Mesodermal cell (in vitro differentiated cells): ENCODE data around the gene FKBP8.
"Not testable (repeated sequence)": the region's sequence is repeated elsewhere in the genome, so short reads cannot be mapped to it uniquely, and the experiment has no call there.

Source experiments
- H3K27ac ChIP-seq: 2 replicates; pipeline ENCODE4 v1.7.0; 2013; ENCODE audit warnings: mild to moderate bottlenecking, low read depth, low read length, moderate library complexity; ENCODE audit not compliant: severe bottlenecking
- H3K36me3 ChIP-seq: 2 replicates; pipeline ENCODE4 v1.7.1; 2013; ENCODE audit warnings: mild to moderate bottlenecking, low read length, moderate library complexity; ENCODE audit not compliant: control insufficient read depth, insufficient read depth
- H3K4me1 ChIP-seq: one replicate; pipeline ENCODE4 v1.7.1; 2013; ENCODE audit warnings: mild to moderate bottlenecking, low read length; ENCODE audit not compliant: insufficient read depth, control insufficient read depth, poor library complexity, severe bottlenecking
- H3K4me3 ChIP-seq: 2 replicates; pipeline ENCODE4 v1.7.0; 2013; ENCODE audit warnings: low read length, control low read depth, mild to moderate bottlenecking; ENCODE audit not compliant: insufficient read depth, poor library complexity, severe bottlenecking; ENCODE audit errors: extremely low read depth
- H3K9me3 ChIP-seq: 2 replicates; pipeline ENCODE4 v1.7.1; 2013; ENCODE audit warnings: mild to moderate bottlenecking, low read length, moderate library complexity; ENCODE audit not compliant: control insufficient read depth
- WGBS, 2 experiments: methylation state at CpG; one replicate each; pipeline ENCODE4 v1.1.5; 2013; ENCODE audit warnings: missing lambda C conversion rate in 2 of 2; ENCODE audit not compliant: insufficient coverage in 2 of 2; 5-methylcytosine and 5-hydroxymethylcytosine counted together

Gene FKBP8

GRCh38 chr19:18557411-18558201 lies 14.2 kb upstream of the FKBP8 start, which contains the start of gene KXD1:
TSS of gene KXD1 (plus strand) at chr19:18557870. CDS start at chr19:18562057, 4,187 bp downstream.
- no peaks in the 10 kb centered on the region for H3K9me3 ChIP-seq
- peaks cover 12% of the 10 kb centered on the region for H3K36me3 ChIP-seq
- H3K4me3 ChIP-seq, result peak within 1 kb of the TSS; percentile 71
- peaks cover 3% of the 10 kb centered on the region for H3K4me1 ChIP-seq
- WGBS, 2 experiments, result 0 to 1% methylated on average over 36 to 47 of the region's 58 CpGs
- peak within 1 kb of the TSS; percentile 10 for H3K27ac ChIP-seq

- 86 to 88% methylated on average over 5 of the region's 6 CpGs for WGBS, 2 experiments
- Histone ChIP-seq H3K4me3 (no peak overlapping the region), H3K4me1 (no peaks in the 10 kb centered on the region), H3K9me3 (no peaks in the 10 kb centered on the region), H3K27ac (no peak overlapping the region), H3K36me3 (no peaks in the 10 kb centered on the region)
Measured at GRCh38 chr19:18551631-18552030, 8.3 kb upstream of the FKBP8 start.

GRCh38 chr19:18543814-18544475 lies 572 bp upstream of the FKBP8 start:
- peaks cover 7% of the 10 kb centered on the region for H3K4me1 ChIP-seq
- peak overlapping the region; percentile 31 for H3K4me3 ChIP-seq
- 9 to 14% methylated on average over 6 of the region's 12 CpGs for WGBS, 2 experiments
- H3K36me3 ChIP-seq, result peaks cover 29% of the 10 kb centered on the region
- H3K27ac ChIP-seq, result no peak overlapping the region
- H3K9me3 ChIP-seq, result no peaks in the 10 kb centered on the region

- Histone ChIP-seq H3K36me3 (peaks cover 43% of the 10 kb centered on the region), H3K4me1 (peaks cover 7% of the 10 kb centered on the region), H3K9me3 (no peaks in the 10 kb centered on the region), H3K4me3 (peak overlapping the region; percentile 60), H3K27ac (no peak overlapping the region)
- 51 to 76% methylated on average over 5 to 8 of the region's 11 CpGs for WGBS, 2 experiments
Measured at GRCh38 chr19:18541992-18542940, 1.1 kb downstream of the FKBP8 start.

- Histone ChIP-seq H3K27ac (no peak overlapping the region), H3K4me1 (peaks cover 7% of the 10 kb centered on the region), H3K4me3 (no peak overlapping the region), H3K9me3 (no peaks in the 10 kb centered on the region), H3K36me3 (peaks cover 51% of the 10 kb centered on the region)
- WGBS, 2 experiments, result 96 to 97% methylated on average over 10 to 15 of the region's 21 CpGs
Measured at GRCh38 chr19:18541258-18541991, 1.9 kb downstream of the FKBP8 start.

- peaks cover 63% of the 10 kb centered on the region for H3K36me3 ChIP-seq
- not testable (repeated sequence) for H3K4me3 ChIP-seq
- 82% methylated on average over 1 of the region's 1 CpG; no CpG with 5 or more reads in 1 of the 2 experiments for WGBS, 2 experiments
Measured at GRCh38 chr19:18540200-18540599, 3.2 kb downstream of the FKBP8 start.

GRCh38 chr19:18539372-18539771 lies 4.0 kb downstream of the FKBP8 start:
- peaks cover 66% of the 10 kb centered on the region for H3K36me3 ChIP-seq
- H3K27ac ChIP-seq, result no peak overlapping the region
- peaks cover 7% of the 10 kb centered on the region for H3K4me1 ChIP-seq
- no peak overlapping the region for H3K4me3 ChIP-seq
- 98% methylated on average over 19 of the region's 19 CpGs for WGBS, 2 experiments
- no peaks in the 10 kb centered on the region for H3K9me3 ChIP-seq

More at GRCh38 chr19:18540200-18540599, 3.2 kb downstream of the FKBP8 start:
- H3K4me1 ChIP-seq, H3K9me3 ChIP-seq, H3K27ac ChIP-seq: not testable (repeated sequence)

GRCh38 chr19:18538115-18538514 lies 5.3 kb downstream of the FKBP8 start:
- H3K4me3 ChIP-seq, result no peak overlapping the region
- H3K9me3 ChIP-seq, result no peaks in the 10 kb centered on the region
- 93 to 96% methylated on average over 17 to 22 of the region's 22 CpGs for WGBS, 2 experiments
- H3K36me3 ChIP-seq, result peaks cover 71% of the 10 kb centered on the region
- no peak overlapping the region for H3K27ac ChIP-seq
- no peaks in the 10 kb centered on the region for H3K4me1 ChIP-seq

- peaks cover 78% of the 10 kb centered on the region for H3K36me3 ChIP-seq
- WGBS, 2 experiments, result 93 to 95% methylated on average over 16 to 17 of the region's 17 CpGs
- H3K4me3 ChIP-seq, result no peak overlapping the region
Measured at GRCh38 chr19:18537431-18537830, 5.9 kb downstream of the FKBP8 start.

GRCh38 chr19:18536475-18536874 lies 6.9 kb downstream of the FKBP8 start:
- no peak overlapping the region for H3K27ac ChIP-seq
- no peaks in the 10 kb centered on the region for H3K9me3 ChIP-seq
- H3K36me3 ChIP-seq, result peaks cover 83% of the 10 kb centered on the region
- H3K4me3 ChIP-seq, result no peak overlapping the region
- no peaks in the 10 kb centered on the region for H3K4me1 ChIP-seq
- WGBS, 2 experiments, result 96 to 99% methylated on average over 7 to 10 of the region's 10 CpGs

More at GRCh38 chr19:18537431-18537830, 5.9 kb downstream of the FKBP8 start:
- no peaks in the 10 kb centered on the region for H3K4me1 ChIP-seq
- no peaks in the 10 kb centered on the region for H3K9me3 ChIP-seq
- H3K27ac ChIP-seq, result no peak overlapping the region
